WTC11 (cell line): Measurements from ENCODE around the gene IGFBP2. TPM values are rescaled to one million over a fixed set of nuclear protein-coding genes. Genes with fewer than 3 reads are reported as not detected.

ENCODE experiments used
- ATAC-seq: fragments of 200-7000 bp; cut with Tn5 transposase; 2 replicates; pipeline ENCODE4 v1.10.0; 2021; ENCODE audit warnings: mild to moderate bottlenecking, moderate library complexity
- CTCF ChIA-PET: fragments of 300-600 bp; sonication (Branson Sonifier 250); formaldehyde crosslinking; loops from one replicate; lab custom pipeline; 2021; ENCODE audit warnings: antibody characterized with exemption; lab: Charles Lee
- POLR2A ChIA-PET: fragments of 350-600 bp; sonication (Branson Sonifier 250); formaldehyde crosslinking; loops from one replicate; lab custom pipeline; 2021; ENCODE audit warnings: antibody characterized with exemption; lab: Charles Lee
- DNase-seq: peaks from one replicate; pipeline ENCODE4 v3.0.0; 2021; ENCODE audit warnings: low spot score
- H3K27ac Mint-ChIP-seq: 2 replicates; pipeline ENCODE4 v1.8.0; 2021; ENCODE audit warnings: mixed read lengths
- H3K27me3 Mint-ChIP-seq: 2 replicates; pipeline ENCODE4 v1.8.0; 2021; ENCODE audit warnings: low read depth, mild to moderate bottlenecking, moderate library complexity, mixed read lengths
- H3K36me3 Mint-ChIP-seq: 2 replicates; pipeline ENCODE4 v1.8.0; 2021; ENCODE audit warnings: mixed read lengths
- H3K4me1 Mint-ChIP-seq: 2 replicates; pipeline ENCODE4 v1.8.0; 2022; ENCODE audit warnings: mixed read lengths
- H3K4me3 Mint-ChIP-seq: 2 replicates; pipeline ENCODE4 v1.8.0; 2021; ENCODE audit warnings: mild to moderate bottlenecking, moderate library complexity, mixed read lengths
- H3K9me3 Mint-ChIP-seq: 2 replicates; pipeline ENCODE4 v1.8.0; 2021; ENCODE audit warnings: mixed read lengths
- CBFB ChIP-seq: sonication (generic); formaldehyde crosslinking; IDR thresholded peaks from 2 replicates; pipeline ENCODE4 v1.8.1; 2022; ENCODE audit warnings: mild to moderate bottlenecking, low read depth, missing genetic modification reagents
- CREB1 ChIP-seq: sonication (generic); formaldehyde crosslinking; IDR thresholded peaks from 2 replicates; pipeline ENCODE4 v1.8.0; 2023; ENCODE audit warnings: mild to moderate bottlenecking, missing genetic modification reagents
- EMX1 ChIP-seq: fragments of 250-450 bp; sonication (Bioruptor Pico); IDR thresholded peaks from 2 replicates; pipeline ENCODE4 v1.8.0; 2021; ENCODE audit warnings: mild to moderate bottlenecking
- FOXK1 ChIP-seq: sonication (generic); formaldehyde crosslinking; IDR thresholded peaks from 2 replicates; pipeline ENCODE4 v1.8.0; 2022; ENCODE audit warnings: mild to moderate bottlenecking, moderate library complexity, missing genetic modification reagents
- JUN ChIP-seq: sonication (generic); formaldehyde crosslinking; IDR thresholded peaks from 2 replicates; pipeline ENCODE4 v1.8.0; 2023; ENCODE audit warnings: mild to moderate bottlenecking, missing genetic modification reagents
- NFE2L1 ChIP-seq: sonication (generic); formaldehyde crosslinking; IDR thresholded peaks from 2 replicates; pipeline ENCODE4 v1.8.1; 2023; ENCODE audit warnings: missing genetic modification reagents
- OVOL2 ChIP-seq: fragments of 250-450 bp; sonication (Bioruptor Pico); IDR thresholded peaks from 2 replicates; pipeline ENCODE4 v1.9.0; 2021; ENCODE audit warnings: mild to moderate bottlenecking, borderline replicate concordance
- RORB ChIP-seq: fragments of 250-450 bp; sonication (Bioruptor Pico); IDR thresholded peaks from 2 replicates; pipeline ENCODE4 v1.9.0; 2021; ENCODE audit warnings: mild to moderate bottlenecking
- SP1 ChIP-seq: sonication (generic); formaldehyde crosslinking; conservative IDR thresholded peaks from 2 replicates; pipeline ENCODE4 v1.8.1; 2022; ENCODE audit warnings: missing genetic modification reagents
- TCF7 ChIP-seq: sonication (generic); formaldehyde crosslinking; IDR thresholded peaks from 2 replicates; pipeline ENCODE4 v1.8.0; 2022; ENCODE audit warnings: mild to moderate bottlenecking, low read depth, missing genetic modification reagents, moderate library complexity
- ZNF232 ChIP-seq: sonication (generic); formaldehyde crosslinking; IDR thresholded peaks from 2 replicates; pipeline ENCODE4 v1.8.0; 2022; ENCODE audit warnings: mild to moderate bottlenecking, missing genetic modification reagents
- ZNF416 ChIP-seq: fragments of 250-450 bp; sonication (Bioruptor Pico); IDR thresholded peaks from 2 replicates; pipeline ENCODE4 v1.9.0; 2021; ENCODE audit warnings: mild to moderate bottlenecking, inconsistent platforms
- ZNF423 ChIP-seq: fragments of 250-450 bp; sonication (Bioruptor Pico); IDR thresholded peaks from 2 replicates; pipeline ENCODE4 v2.1.2; 2022; ENCODE audit warnings: mild to moderate bottlenecking, moderate library complexity
- total RNA-seq: library from RNA; stranded (reverse); gene quantifications from 3 replicates; pipeline ENCODE4 v1.2.3, GENCODE V29; 2021
- TF ChIP-seq, protein P1 (sequence below): sonication (generic); formaldehyde crosslinking; IDR thresholded peaks from 2 replicates; pipeline ENCODE4 v1.8.1; 2023; ENCODE audit warnings: mild to moderate bottlenecking, missing genetic modification reagents
- TF ChIP-seq, protein P2 (sequence below): sonication (generic); formaldehyde crosslinking; IDR thresholded peaks from 2 replicates; pipeline ENCODE4 v1.8.0; 2022; ENCODE audit warnings: mild to moderate bottlenecking, missing genetic modification reagents
- TF ChIP-seq, protein P3 (sequence below): fragments of 250-450 bp; sonication (Bioruptor Pico); IDR thresholded peaks from 2 replicates; pipeline ENCODE4 v1.9.0; 2021; ENCODE audit warnings: mild to moderate bottlenecking, borderline replicate concordance
- TF ChIP-seq, protein P4 (sequence below): fragments of 200-600 bp; IDR thresholded peaks from 2 replicates; pipeline ENCODE4 v1.8.0; 2022; ENCODE audit warnings: antibody characterized with exemption
- TF ChIP-seq, protein P5 (sequence below): sonication (generic); formaldehyde crosslinking; IDR thresholded peaks from 2 replicates; pipeline ENCODE4 v1.8.1; 2022; ENCODE audit warnings: mild to moderate bottlenecking, moderate library complexity, missing genetic modification reagents
- TF ChIP-seq, protein P6 (sequence below): sonication (generic); formaldehyde crosslinking; conservative IDR thresholded peaks from 2 replicates; pipeline ENCODE4 v1.8.1; 2022; ENCODE audit warnings: mild to moderate bottlenecking, missing genetic modification reagents
- TF ChIP-seq, protein P7 (sequence below): sonication (generic); formaldehyde crosslinking; IDR thresholded peaks from 2 replicates; pipeline ENCODE4 v1.8.1; 2023; ENCODE audit warnings: mild to moderate bottlenecking, moderate library complexity, missing genetic modification reagents
- TF ChIP-seq, protein P8 (sequence below): sonication (generic); formaldehyde crosslinking; IDR thresholded peaks from 2 replicates; pipeline ENCODE4 v1.8.1; 2022; ENCODE audit warnings: low read depth, missing genetic modification reagents, borderline replicate concordance

Gene IGFBP2
- total RNA-seq, 1 experiment from 2014 or later: 514 TPM

DNA sequence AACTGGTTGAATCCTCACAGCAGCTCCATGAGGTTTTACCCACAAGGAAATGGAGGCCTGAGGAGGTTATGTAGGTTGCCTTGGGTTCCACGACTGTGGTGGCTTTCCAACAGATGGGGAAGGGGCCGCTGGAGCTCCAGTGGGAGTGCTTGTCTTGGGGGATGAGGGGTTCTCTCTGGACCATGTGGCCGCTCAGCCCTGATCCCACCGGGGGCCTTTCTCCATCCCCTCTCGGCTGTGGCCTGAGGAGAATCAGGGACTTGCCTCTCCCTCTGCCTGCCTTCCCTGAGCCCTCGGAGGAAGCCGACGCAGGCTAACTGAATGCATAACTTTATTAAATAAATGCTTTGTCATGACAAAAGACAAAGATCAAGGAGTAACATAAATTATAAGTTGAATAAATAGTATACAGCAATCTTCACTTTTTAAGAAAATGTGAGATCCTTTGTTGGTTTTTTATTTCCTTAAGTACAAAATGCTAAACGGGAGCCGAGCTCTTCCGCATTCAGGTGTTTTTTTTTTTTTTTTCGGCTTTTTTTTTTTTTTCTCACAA lies 38.6 kb downstream of the IGFBP2 start (continued):
- no peak for TF ChIP-seq CREB1 (CRISPR knock-in tag)
- TF ChIP-seq SP1 (CRISPR knock-in tag): no peak

DNA sequence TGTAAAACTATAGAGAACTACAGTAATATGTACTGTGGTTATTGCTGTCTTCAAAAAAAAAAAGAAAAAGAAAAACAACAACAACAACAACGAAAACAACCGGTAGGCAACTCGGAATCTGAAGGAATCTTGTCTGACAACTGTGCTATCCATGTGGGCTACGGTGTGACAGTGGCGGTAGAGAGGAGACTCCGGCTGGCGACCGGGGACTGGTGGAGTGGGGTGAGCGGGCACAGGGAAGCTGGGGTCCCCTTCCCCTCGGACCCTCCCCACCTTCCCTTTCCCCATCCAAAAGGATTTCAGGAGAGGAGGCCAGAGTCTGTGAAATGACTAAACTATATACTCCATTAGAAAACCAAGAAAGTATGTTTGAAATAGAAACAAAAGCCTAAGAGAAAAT lies 39.2 kb downstream of the IGFBP2 start:
- ChIA-PET CTCF (interaction anchor here (1.2 kb wide), 1 partner anchor 153 kb away, joined by 4 read pairs; no protein-coding TSS in a partner anchor), POLR2A (no interaction called here)
- no peak overlapping the region; the same call in 1 of the 2 replicates for H3K27ac Mint-ChIP-seq
- H3K4me3 Mint-ChIP-seq: no peak overlapping the region
- no peaks in the 10 kb centered on the region for H3K36me3 Mint-ChIP-seq
- no peak for TF ChIP-seq EMX1 (CRISPR knock-in tag)
- no peak for TF ChIP-seq ZNF416 (CRISPR knock-in tag)
- TF ChIP-seq FOXK1 (CRISPR knock-in tag): no peak
- TF ChIP-seq, protein P1, sequence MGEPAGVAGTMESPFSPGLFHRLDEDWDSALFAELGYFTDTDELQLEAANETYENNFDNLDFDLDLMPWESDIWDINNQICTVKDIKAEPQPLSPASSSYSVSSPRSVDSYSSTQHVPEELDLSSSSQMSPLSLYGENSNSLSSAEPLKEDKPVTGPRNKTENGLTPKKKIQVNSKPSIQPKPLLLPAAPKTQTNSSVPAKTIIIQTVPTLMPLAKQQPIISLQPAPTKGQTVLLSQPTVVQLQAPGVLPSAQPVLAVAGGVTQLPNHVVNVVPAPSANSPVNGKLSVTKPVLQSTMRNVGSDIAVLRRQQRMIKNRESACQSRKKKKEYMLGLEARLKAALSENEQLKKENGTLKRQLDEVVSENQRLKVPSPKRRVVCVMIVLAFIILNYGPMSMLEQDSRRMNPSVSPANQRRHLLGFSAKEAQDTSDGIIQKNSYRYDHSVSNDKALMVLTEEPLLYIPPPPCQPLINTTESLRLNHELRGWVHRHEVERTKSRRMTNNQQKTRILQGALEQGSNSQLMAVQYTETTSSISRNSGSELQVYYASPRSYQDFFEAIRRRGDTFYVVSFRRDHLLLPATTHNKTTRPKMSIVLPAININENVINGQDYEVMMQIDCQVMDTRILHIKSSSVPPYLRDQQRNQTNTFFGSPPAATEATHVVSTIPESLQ (CRISPR knock-in tag): no peak
- TF ChIP-seq, protein P2, sequence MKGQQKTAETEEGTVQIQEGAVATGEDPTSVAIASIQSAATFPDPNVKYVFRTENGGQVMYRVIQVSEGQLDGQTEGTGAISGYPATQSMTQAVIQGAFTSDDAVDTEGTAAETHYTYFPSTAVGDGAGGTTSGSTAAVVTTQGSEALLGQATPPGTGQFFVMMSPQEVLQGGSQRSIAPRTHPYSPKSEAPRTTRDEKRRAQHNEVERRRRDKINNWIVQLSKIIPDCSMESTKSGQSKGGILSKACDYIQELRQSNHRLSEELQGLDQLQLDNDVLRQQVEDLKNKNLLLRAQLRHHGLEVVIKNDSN (CRISPR knock-in tag): no peak
- TF ChIP-seq CBFB (CRISPR knock-in tag): no peak
- TF ChIP-seq NFE2L1 (CRISPR knock-in tag): no peak
- TF ChIP-seq, protein P3, sequence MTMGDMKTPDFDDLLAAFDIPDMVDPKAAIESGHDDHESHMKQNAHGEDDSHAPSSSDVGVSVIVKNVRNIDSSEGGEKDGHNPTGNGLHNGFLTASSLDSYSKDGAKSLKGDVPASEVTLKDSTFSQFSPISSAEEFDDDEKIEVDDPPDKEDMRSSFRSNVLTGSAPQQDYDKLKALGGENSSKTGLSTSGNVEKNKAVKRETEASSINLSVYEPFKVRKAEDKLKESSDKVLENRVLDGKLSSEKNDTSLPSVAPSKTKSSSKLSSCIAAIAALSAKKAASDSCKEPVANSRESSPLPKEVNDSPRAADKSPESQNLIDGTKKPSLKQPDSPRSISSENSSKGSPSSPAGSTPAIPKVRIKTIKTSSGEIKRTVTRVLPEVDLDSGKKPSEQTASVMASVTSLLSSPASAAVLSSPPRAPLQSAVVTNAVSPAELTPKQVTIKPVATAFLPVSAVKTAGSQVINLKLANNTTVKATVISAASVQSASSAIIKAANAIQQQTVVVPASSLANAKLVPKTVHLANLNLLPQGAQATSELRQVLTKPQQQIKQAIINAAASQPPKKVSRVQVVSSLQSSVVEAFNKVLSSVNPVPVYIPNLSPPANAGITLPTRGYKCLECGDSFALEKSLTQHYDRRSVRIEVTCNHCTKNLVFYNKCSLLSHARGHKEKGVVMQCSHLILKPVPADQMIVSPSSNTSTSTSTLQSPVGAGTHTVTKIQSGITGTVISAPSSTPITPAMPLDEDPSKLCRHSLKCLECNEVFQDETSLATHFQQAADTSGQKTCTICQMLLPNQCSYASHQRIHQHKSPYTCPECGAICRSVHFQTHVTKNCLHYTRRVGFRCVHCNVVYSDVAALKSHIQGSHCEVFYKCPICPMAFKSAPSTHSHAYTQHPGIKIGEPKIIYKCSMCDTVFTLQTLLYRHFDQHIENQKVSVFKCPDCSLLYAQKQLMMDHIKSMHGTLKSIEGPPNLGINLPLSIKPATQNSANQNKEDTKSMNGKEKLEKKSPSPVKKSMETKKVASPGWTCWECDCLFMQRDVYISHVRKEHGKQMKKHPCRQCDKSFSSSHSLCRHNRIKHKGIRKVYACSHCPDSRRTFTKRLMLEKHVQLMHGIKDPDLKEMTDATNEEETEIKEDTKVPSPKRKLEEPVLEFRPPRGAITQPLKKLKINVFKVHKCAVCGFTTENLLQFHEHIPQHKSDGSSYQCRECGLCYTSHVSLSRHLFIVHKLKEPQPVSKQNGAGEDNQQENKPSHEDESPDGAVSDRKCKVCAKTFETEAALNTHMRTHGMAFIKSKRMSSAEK (CRISPR knock-in tag): no peak
- TF ChIP-seq, protein P4, sequence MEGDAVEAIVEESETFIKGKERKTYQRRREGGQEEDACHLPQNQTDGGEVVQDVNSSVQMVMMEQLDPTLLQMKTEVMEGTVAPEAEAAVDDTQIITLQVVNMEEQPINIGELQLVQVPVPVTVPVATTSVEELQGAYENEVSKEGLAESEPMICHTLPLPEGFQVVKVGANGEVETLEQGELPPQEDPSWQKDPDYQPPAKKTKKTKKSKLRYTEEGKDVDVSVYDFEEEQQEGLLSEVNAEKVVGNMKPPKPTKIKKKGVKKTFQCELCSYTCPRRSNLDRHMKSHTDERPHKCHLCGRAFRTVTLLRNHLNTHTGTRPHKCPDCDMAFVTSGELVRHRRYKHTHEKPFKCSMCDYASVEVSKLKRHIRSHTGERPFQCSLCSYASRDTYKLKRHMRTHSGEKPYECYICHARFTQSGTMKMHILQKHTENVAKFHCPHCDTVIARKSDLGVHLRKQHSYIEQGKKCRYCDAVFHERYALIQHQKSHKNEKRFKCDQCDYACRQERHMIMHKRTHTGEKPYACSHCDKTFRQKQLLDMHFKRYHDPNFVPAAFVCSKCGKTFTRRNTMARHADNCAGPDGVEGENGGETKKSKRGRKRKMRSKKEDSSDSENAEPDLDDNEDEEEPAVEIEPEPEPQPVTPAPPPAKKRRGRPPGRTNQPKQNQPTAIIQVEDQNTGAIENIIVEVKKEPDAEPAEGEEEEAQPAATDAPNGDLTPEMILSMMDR: no peak
- TF ChIP-seq, protein P5, sequence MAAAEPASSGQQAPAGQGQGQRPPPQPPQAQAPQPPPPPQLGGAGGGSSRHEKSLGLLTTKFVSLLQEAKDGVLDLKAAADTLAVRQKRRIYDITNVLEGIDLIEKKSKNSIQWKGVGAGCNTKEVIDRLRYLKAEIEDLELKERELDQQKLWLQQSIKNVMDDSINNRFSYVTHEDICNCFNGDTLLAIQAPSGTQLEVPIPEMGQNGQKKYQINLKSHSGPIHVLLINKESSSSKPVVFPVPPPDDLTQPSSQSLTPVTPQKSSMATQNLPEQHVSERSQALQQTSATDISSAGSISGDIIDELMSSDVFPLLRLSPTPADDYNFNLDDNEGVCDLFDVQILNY (CRISPR knock-in tag): no peak
- no peak for TF ChIP-seq RORB (CRISPR knock-in tag)
- TF ChIP-seq, protein P6, sequence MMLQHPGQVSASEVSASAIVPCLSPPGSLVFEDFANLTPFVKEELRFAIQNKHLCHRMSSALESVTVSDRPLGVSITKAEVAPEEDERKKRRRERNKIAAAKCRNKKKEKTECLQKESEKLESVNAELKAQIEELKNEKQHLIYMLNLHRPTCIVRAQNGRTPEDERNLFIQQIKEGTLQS (CRISPR knock-in tag): no peak
- TF ChIP-seq, protein P7, sequence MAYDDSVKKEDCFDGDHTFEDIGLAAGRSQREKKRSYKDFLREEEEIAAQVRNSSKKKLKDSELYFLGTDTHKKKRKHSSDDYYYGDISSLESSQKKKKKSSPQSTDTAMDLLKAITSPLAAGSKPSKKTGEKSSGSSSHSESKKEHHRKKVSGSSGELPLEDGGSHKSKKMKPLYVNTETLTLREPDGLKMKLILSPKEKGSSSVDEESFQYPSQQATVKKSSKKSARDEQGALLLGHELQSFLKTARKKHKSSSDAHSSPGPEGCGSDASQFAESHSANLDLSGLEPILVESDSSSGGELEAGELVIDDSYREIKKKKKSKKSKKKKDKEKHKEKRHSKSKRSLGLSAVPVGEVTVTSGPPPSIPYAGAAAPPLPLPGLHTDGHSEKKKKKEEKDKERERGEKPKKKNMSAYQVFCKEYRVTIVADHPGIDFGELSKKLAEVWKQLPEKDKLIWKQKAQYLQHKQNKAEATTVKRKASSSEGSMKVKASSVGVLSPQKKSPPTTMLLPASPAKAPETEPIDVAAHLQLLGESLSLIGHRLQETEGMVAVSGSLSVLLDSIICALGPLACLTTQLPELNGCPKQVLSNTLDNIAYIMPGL: no peak
- TF ChIP-seq JUN (CRISPR knock-in tag): no peak
- TF ChIP-seq OVOL2 (CRISPR knock-in tag): no peak
- no peak for TF ChIP-seq ZNF232 (CRISPR knock-in tag)
- TF ChIP-seq ZNF423 (CRISPR knock-in tag): no peak
- no peak for TF ChIP-seq TCF7 (CRISPR knock-in tag)
- TF ChIP-seq, protein P8, sequence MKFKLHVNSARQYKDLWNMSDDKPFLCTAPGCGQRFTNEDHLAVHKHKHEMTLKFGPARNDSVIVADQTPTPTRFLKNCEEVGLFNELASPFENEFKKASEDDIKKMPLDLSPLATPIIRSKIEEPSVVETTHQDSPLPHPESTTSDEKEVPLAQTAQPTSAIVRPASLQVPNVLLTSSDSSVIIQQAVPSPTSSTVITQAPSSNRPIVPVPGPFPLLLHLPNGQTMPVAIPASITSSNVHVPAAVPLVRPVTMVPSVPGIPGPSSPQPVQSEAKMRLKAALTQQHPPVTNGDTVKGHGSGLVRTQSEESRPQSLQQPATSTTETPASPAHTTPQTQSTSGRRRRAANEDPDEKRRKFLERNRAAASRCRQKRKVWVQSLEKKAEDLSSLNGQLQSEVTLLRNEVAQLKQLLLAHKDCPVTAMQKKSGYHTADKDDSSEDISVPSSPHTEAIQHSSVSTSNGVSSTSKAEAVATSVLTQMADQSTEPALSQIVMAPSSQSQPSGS (CRISPR knock-in tag): no peak
- H3K4me1 Mint-ChIP-seq: no peaks in the 10 kb centered on the region
- H3K9me3 Mint-ChIP-seq: no peaks in the 10 kb centered on the region
- H3K27me3 Mint-ChIP-seq: no peaks in the 10 kb centered on the region; the same call in 1 of the 2 replicates
- DNase-seq: no peak
- no peak for ATAC-seq
